ENCODE data around the gene MRPL48.
"Not testable (repeated sequence)": the region's sequence is repeated elsewhere in the genome, so short reads cannot be mapped to it uniquely, and the experiment has no call there.

MRPL48 gene

DNA sequence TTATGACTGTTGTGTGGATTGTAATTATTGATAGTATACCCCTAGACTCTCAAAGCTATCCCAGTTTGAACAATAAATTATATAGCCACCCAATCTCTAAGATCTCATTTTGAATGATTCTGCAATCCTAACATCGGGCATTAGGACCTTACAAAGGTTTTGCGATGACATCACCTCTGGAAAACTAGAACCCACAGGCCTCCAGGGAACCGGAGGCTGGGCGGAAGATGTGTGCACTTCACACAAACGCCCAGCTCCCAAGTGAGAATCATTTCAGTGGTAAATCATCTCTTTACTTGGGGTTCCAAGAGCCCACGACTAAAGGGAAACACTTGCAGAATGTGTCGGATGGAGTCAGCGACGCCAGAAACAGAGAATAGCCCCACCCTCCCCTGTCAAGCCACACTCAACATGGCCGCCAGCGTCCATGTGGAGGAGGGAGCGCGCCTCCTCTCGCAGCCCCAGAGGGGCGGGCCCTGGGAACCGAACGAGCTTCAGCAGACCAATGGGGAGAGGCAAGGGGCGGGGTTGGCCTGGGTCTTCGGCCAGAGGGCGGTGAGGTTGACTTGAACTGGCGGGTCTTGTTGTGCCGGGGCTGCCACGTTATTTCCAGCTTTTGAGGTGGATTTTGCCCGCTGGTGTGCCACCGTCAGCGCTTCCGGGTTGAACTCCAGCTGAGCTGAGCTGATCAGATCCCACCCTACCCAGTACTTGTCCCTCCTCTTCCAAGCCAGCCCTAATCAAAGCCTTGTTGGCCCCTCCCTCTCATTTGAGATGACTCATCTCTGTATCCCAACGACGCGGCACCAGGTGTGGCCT is 8.4 kb upstream of the MRPL48 start:
- DNase-seq (ENCODE audit: low spot score), result peak; percentile 98

GRCh38 chr11:73781303-73781702 is 6.4 kb upstream of the MRPL48 start:
- DNase-seq (ENCODE audit: low spot score), result no peak

GRCh38 chr11:73783483-73784020 is 4.1 kb upstream of the MRPL48 start:
- no peak for DNase-seq (ENCODE audit: low spot score)

- DNase-seq (ENCODE audit: low spot score), result no peak
Observed at GRCh38 chr11:73784080-73784634, 3.5 kb upstream of the MRPL48 start.

DNA sequence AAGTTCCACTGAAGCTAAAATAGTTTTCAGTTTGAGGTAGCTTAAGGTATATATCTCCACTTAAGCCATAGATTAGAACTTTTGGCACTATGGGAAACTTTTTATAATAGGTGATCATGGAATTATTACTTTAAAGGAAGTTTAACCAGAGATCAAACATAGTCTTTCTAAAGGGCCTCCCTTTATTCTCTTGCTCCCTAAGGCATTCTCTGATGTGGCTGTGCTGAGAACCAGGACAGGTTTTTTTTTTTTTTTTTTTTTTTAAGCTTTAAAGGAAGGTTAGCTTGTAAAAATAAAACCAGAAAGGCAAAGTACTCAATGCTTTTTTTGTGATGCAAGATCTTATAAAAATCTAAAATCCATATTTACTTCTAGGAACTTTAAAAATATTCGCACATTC is 2.9 kb upstream of the MRPL48 start:
- no peak for DNase-seq (ENCODE audit: low spot score)

DNA sequence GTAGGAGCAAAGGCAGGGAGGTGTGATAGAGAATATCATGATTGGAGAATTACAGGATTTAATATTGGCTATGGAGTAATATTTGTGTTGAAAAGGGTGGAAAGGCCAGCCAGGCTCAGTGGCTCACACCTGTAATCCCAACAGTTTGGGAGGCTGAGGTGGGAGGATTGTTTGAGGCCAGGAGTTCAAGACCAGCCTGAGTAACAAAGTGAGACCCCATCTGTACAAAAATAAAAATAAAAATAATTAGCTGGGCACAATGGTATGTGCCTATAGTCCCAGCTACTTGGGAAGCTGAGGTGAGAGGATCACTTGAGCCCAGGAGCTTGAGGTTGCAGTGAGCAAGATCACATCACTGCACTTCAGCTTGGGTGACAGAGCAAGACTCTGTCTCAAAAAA is 2.2 kb upstream of the MRPL48 start:
- not testable (repeated sequence) for DNase-seq (ENCODE audit: low spot score)

GRCh38 chr11:73787051-73787642 is 527 bp upstream of the MRPL48 start:
- DNase-seq (ENCODE audit: low spot score), result no peak

DNA sequence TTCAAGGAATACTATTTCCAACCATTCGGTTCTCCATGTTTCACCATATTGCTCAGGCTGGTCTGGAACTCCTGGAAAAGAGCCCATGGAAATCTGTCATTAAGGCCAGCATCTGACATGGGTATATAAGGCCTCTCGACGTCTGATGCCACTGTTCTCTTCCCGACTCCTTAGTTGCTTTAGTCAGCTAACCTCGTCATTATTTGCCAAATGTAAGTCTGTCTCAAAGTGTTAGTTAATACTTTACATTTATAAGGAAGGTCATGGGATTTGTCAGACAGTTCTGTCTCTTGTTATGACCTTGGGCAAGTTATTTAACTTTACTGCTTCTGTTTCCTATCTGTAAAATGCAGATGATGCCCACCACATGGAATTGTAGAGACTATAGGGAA is 1.6 kb downstream of the MRPL48 start:
- no peak for DNase-seq (ENCODE audit: low spot score)

DNA sequence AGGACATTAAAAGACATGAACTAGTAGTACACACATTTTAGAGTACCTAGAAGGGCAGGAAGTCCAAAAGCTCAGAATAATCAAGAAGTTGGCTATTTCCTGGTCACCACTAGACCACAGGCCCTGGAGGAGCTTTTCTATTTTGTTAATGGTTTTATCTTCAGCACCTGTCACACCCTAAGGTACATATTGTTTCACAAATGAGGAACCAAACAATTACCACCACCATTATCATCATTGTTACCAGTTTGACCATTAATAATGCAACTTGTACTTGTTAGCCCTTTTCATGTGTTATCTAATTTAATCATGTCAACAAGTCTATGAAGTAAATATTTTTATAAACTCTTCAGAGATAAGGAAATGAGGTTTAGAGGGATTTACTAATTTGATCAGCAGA is 4.9 kb downstream of the MRPL48 start:
- DNase-seq (ENCODE audit: low spot score), result no peak

GRCh38 chr11:73795925-73796632 is 8.4 kb downstream of the MRPL48 start:
- no peak for DNase-seq (ENCODE audit: low spot score)

- DNase-seq (ENCODE audit: low spot score), result no peak
Observed at GRCh38 chr11:73797457-73797856, 9.8 kb downstream of the MRPL48 start.

- no peak for DNase-seq (ENCODE audit: low spot score)
Observed at GRCh38 chr11:73800276-73800806, 12.7 kb downstream of the MRPL48 start.

GRCh38 chr11:73801136-73801535 is 13.5 kb downstream of the MRPL48 start:
- no peak for DNase-seq (ENCODE audit: low spot score)

- DNase-seq (ENCODE audit: low spot score), result no peak
Observed at GRCh38 chr11:73804712-73805111, 17.0 kb downstream of the MRPL48 start.

- DNase-seq (ENCODE audit: low spot score), result no peak
Observed at GRCh38 chr11:73808052-73808451, 20.4 kb downstream of the MRPL48 start.

DNA sequence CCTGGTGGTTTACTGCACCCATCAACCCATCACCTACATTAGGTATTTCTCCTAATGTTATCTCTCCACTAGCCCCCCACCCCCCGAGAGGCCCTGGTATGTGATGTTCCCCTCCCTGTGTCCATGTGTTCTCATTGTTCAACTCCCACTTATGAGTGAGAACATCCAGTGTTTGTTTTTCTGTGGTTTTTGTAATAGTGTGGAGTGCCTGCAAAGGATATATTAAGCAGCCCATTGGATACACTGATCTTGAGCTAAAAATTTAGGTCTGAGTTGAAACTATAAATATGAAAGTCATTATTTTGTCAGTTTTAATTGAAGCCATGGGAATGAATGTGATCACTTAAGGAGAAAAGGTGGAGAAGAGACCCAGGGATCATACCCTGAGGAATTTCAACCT is 23.0 kb downstream of the MRPL48 start:
- no peak for DNase-seq (ENCODE audit: low spot score)

DNA sequence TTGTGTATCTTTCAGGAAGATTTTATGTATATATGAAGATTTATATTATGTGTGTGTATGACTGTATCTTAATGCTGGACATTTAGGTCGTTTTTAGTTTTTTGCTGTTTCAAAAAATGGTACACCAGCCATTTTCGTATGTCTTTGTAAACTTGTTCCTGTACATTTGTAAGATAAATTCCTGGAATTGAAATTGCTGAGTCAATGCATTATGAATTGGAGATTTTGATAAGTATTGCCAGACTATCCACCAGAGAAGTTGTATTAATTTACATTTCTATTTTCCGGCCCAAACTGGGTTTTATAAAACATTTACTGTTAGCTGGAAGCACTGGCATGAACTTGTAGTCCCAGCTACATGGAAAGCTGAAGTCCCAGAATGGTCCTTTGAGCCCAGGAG is 24.6 kb downstream of the MRPL48 start:
- no peak for DNase-seq (ENCODE audit: low spot score)

DNA sequence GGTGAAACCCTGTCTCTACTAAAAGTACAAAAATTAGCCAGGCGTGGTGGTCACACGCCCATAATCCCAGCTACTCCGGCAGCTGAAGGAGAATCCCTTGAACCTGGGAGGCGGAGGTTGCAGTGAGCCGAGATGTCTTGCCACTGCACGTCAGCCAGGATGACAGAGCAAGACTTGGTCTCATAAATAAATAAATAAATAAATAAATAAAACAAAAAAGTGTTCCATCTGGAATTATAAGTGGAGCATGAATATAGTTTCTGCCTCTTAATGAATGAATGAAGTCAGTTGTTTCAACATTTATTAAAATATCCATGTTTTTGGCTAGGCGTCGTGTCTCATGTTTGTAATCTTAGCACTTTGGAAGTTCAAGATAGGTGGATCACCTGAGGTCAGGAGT is 27.1 kb downstream of the MRPL48 start:
- no peak for DNase-seq (ENCODE audit: low spot score)

GRCh38 chr11:73818846-73819245 is 31.2 kb downstream of the MRPL48 start:
- peak; percentile 16 for DNase-seq (ENCODE audit: low spot score)

DNA sequence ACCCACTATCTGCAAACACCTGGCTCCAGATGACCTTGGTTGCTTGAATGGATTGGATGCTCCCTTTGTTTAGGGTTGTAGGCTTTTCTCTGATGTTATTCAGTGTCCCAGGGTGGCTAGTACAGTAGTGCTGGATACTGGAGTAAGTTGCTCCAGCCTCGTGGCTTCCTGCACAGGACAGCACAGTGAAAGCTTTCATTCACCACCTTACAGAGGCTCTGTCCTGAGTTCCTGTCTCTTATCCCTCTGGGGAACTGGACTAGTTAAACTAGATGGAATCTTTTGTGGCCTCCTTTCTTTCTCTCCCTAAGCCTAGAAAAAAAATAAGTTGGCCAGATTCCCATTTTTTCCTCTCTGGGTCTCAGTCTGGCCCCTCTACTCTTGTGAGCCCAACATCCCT is 42.6 kb downstream of the MRPL48 start:
- no peak for DNase-seq (ENCODE audit: low spot score)

DNA sequence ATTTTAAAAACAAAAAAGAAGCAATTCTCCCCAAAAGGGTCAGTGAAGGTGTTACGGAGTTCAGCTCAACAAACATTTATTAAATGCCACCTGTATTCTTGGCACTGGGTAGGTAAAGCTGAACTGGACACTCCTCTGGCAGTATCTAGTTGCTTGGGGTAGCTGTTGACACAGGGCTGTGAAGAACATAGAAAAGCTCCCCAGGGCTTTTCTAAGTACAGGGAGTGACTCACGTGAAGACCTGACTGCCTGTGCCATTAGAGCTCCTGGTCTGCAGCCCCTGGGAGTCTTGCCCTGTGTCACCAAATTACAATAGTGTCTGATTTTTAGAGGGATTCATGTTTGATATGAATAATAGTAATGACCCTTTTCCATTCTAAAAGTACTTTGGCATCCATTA is 45.4 kb downstream of the MRPL48 start:
- no peak for DNase-seq (ENCODE audit: low spot score)

DNA sequence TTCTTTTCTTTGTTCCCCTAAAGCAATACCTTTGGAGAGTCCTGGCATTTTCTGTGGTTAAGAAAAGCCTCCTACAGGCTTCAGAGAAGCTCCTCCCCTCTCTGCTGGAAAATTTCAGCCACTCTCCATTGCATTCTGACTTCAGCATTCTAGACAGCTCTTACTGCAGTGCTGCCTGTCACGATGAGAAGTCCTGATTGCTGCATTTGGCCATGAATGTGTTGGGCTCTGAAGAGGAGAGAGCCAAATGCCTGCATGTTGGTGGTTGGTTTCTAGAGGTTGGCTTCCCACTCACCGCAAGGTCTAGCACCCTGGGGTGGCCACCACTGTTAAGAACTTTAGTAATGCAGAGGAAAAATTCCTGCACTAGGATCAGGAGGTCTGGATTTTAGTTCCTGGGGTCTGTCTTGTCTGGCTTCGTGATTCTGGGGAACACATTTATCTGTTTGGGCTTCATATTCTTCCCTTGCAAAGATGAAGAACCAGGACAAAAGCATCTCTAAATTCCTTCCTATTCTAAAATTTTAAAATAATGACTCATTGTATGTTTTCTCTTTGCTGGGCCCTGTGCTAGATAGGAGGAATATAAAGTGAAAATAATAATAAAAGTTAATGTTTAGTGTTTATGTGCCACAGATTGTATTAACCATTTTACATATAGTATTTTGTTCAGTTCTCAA is 50.9 kb downstream of the MRPL48 start:
- peak; percentile 43 for DNase-seq (ENCODE audit: low spot score)
